SK-N-SH treated with all-trans-retinoic acid at 6 μM for 48 hours (cell line): ENCODE data around the gene GALNT6.

ENCODE experiments used
- ESRRG ChIP-seq: fragments of 250-450 bp; sonication (Bioruptor Pico); IDR thresholded peaks from 2 replicates; pipeline ENCODE4 v1.6.1; 2021; ENCODE audit warnings: mild to moderate bottlenecking
- GLIS3 ChIP-seq: fragments of 250-450 bp; sonication (Bioruptor Pico); IDR thresholded peaks from 2 replicates; pipeline ENCODE4 v1.5.0; 2020; ENCODE audit warnings: mild to moderate bottlenecking, moderate library complexity
- OSR1 ChIP-seq: fragments of 250-450 bp; sonication (Bioruptor Pico); IDR thresholded peaks from 2 replicates; pipeline ENCODE4 v1.8.0; 2022; ENCODE audit warnings: moderate library complexity, mild to moderate bottlenecking, inconsistent platforms
- RARB ChIP-seq: fragments of 250-450 bp; sonication (Bioruptor Pico); IDR thresholded peaks from 2 replicates; pipeline ENCODE4 v1.8.0; 2021; ENCODE audit warnings: mild to moderate bottlenecking, moderate library complexity
- TCF4 ChIP-seq: fragments of 250-450 bp; sonication (Bioruptor Pico); IDR thresholded peaks from 2 replicates; pipeline ENCODE4 v1.8.0; 2021; ENCODE audit warnings: mild to moderate bottlenecking, moderate library complexity, borderline replicate concordance
- ZC3H10 ChIP-seq: fragments of 250-450 bp; sonication (Bioruptor Pico); IDR thresholded peaks from 2 replicates; pipeline ENCODE4 v1.5.1; 2021; ENCODE audit warnings: mild to moderate bottlenecking, moderate library complexity
- ZFP30 ChIP-seq: fragments of 450-650 bp; formaldehyde crosslinking; IDR thresholded peaks from 2 replicates; pipeline ENCODE4 v1.5.0; 2022; ENCODE audit warnings: mild to moderate bottlenecking, moderate library complexity
- ZNF565 ChIP-seq: fragments of 450-650 bp; formaldehyde crosslinking; conservative IDR thresholded peaks from 2 replicates; pipeline ENCODE4 v1.5.0; 2020; ENCODE audit warnings: low read depth, mild to moderate bottlenecking, moderate library complexity
- ZNF70 ChIP-seq: fragments of 450-650 bp; formaldehyde crosslinking; IDR thresholded peaks from 2 replicates; pipeline ENCODE4 v1.5.0; 2020; ENCODE audit warnings: mild to moderate bottlenecking, moderate library complexity
- TF ChIP-seq, protein P1 (sequence below): fragments of 250-450 bp; sonication (Bioruptor Pico); IDR thresholded peaks from 2 replicates; pipeline ENCODE4 v1.5.0; 2020; ENCODE audit warnings: mild to moderate bottlenecking, moderate library complexity

DNA sequence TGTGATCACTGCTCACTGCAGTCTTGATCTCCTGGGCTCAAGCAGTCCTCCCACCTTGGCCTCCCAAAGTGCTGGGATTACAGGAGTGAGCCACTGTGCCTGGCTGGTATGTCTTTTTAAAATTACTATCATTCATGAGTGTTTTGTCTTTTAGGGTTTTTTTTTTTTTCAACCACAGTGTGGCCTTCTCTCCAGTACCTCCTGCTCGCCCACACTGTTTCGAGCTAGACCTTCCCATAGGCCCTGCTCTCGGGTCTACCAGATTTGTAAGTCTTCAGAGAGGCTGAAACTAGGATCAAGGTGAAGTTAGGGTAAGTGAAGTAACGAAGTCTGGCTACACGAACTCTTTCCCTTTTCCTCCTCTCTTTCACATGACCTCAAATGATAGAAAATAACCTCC lies 68.8 kb downstream of the GALNT6 start:
- TF ChIP-seq ESRRG (CRISPR knock-in tag) (no peak), ZNF70 (CRISPR knock-in tag) (no peak), RARB (CRISPR knock-in tag) (no peak), ZC3H10 (no peak), ZNF565 (CRISPR knock-in tag) (no peak), ZFP30 (CRISPR knock-in tag) (no peak), TCF4 (CRISPR knock-in tag) (no peak), OSR1 (CRISPR knock-in tag) (no peak), GLIS3 (CRISPR knock-in tag) (no peak)
- TF ChIP-seq, protein P1, sequence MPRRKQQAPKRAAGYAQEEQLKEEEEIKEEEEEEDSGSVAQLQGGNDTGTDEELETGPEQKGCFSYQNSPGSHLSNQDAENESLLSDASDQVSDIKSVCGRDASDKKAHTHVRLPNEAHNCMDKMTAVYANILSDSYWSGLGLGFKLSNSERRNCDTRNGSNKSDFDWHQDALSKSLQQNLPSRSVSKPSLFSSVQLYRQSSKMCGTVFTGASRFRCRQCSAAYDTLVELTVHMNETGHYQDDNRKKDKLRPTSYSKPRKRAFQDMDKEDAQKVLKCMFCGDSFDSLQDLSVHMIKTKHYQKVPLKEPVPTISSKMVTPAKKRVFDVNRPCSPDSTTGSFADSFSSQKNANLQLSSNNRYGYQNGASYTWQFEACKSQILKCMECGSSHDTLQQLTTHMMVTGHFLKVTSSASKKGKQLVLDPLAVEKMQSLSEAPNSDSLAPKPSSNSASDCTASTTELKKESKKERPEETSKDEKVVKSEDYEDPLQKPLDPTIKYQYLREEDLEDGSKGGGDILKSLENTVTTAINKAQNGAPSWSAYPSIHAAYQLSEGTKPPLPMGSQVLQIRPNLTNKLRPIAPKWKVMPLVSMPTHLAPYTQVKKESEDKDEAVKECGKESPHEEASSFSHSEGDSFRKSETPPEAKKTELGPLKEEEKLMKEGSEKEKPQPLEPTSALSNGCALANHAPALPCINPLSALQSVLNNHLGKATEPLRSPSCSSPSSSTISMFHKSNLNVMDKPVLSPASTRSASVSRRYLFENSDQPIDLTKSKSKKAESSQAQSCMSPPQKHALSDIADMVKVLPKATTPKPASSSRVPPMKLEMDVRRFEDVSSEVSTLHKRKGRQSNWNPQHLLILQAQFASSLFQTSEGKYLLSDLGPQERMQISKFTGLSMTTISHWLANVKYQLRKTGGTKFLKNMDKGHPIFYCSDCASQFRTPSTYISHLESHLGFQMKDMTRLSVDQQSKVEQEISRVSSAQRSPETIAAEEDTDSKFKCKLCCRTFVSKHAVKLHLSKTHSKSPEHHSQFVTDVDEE (CRISPR knock-in tag): no peak
